Measurements from ENCODE around the gene RNASET2. TPM values are rescaled to one million over a fixed set of nuclear protein-coding genes. Genes with fewer than 3 reads are reported as not detected.

The RNASET2 gene
- total and polyA plus RNA-seq, 10 of the 15 experiments (the other 5 are each of a cell fraction or from before 2014, with no cell fraction given), result 5.5 to 225 (median 50.2) TPM

DNA sequence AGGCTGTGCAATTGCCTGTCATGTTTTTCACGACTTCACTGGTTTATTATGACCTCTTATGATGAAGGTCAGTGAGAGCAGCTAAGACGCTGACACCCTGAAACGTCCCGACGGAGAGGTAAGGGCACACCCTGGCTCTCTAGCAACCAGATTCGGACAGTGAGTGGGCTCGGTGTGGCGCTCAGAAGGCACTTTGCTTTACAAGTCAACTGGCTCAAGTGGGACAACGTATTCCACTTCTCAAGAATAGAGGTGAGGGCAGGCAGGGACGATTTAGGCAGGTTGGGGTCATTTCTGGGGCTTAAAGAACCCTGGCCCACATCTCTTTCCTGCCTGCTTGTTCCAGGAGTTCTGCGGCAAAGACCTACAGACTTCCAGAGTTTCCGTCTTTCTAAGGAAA is 18.2 kb downstream of the RNASET2 start:
- DNase-seq (ENCODE audit: low read depth, low spot score) (no peak), ATAC-seq (no peak), FAIRE-seq (no peak)
- BruUV-seq (replicated peaks), result no TSS peak
- in situ Hi-C loops (cut with MboI) (no loop called here), intact Hi-C loops (cut with micrococcal nuclease; ENCODE audit: unreplicated experiment) (no loop called here)
- Histone ChIP-seq H3K9ac (ENCODE audit: control insufficient read depth, insufficient read depth, low read length) (no peak overlapping the region), H3K27ac (ENCODE audit: control insufficient read depth, insufficient read depth) (no peak overlapping the region), H3K27me3 (replicated peaks in 1 of 2; ENCODE audit: control insufficient read depth in 2 of 2, insufficient read depth in 2 of 2, low read length in 1 of 2) (no peaks in the 10 kb centered on the region), H3K4me1 (ENCODE audit: control insufficient read depth, insufficient read depth, low read length) (no peaks in the 10 kb centered on the region), H3K4me2 (ENCODE audit: control insufficient read depth, insufficient read depth) (no peak overlapping the region), H4K20me1 (ENCODE audit: control insufficient read depth, insufficient read depth) (no peaks in the 10 kb centered on the region), H2AFZ (ENCODE audit: control insufficient read depth, low read depth, low read length) (no peak overlapping the region), H3K4me3 (no peak overlapping the region), H3K36me3 (ENCODE audit: control insufficient read depth in 2 of 2, insufficient read depth in 2 of 2, low read length in 1 of 2) (peaks cover 23 to 68% of the 10 kb centered on the region in 2 experiments), H3K79me2 (ENCODE audit: control insufficient read depth, insufficient read depth, low read length) (no peaks in the 10 kb centered on the region), H3K9me3 (replicated peaks; ENCODE audit: control insufficient read depth, insufficient read depth, low read length) (no peaks in the 10 kb centered on the region)
- RAD21 ChIA-PET (ENCODE audit: unreplicated experiment), result no interaction called here
- CTCF ChIA-PET, result interaction anchor here (1.0 to 3.0 kb wide), 4 partner anchors 13 to 134 kb away, joined by 3 to 15 read pairs (median 4); no protein-coding TSS in a partner anchor
- WGBS (ENCODE audit: insufficient coverage, insufficient replicate concordance, low lambda C conversion rate, missing lambda C conversion rate), result 94% methylated on average over 12 of the region's 12 CpGs
- TF ChIP-seq JUNB (IDR thresholded peaks at IDR 0.05) (no peak), MXI1 (IDR thresholded peaks at IDR 0.05; ENCODE audit: low read depth, low read length) (no peak), BMI1 (IDR thresholded peaks at IDR 0.05; ENCODE audit: borderline replicate concordance) (no peak), POLR2AphosphoS2 (IDR thresholded peaks at IDR 0.05; ENCODE audit: low read depth, low read length) (no peak), BRCA1 (IDR thresholded peaks at IDR 0.05; ENCODE audit: low read depth, low read length) (no peak), STAT3 (IDR thresholded peaks at IDR 0.05; ENCODE audit: low read depth, low read length) (no peak)
- TF ChIP-seq, protein P1, sequence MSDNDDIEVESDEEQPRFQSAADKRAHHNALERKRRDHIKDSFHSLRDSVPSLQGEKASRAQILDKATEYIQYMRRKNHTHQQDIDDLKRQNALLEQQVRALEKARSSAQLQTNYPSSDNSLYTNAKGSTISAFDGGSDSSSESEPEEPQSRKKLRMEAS (IDR thresholded peaks at IDR 0.05; ENCODE audit: low read depth, low read length), result no peak
- TF ChIP-seq, protein P2, sequence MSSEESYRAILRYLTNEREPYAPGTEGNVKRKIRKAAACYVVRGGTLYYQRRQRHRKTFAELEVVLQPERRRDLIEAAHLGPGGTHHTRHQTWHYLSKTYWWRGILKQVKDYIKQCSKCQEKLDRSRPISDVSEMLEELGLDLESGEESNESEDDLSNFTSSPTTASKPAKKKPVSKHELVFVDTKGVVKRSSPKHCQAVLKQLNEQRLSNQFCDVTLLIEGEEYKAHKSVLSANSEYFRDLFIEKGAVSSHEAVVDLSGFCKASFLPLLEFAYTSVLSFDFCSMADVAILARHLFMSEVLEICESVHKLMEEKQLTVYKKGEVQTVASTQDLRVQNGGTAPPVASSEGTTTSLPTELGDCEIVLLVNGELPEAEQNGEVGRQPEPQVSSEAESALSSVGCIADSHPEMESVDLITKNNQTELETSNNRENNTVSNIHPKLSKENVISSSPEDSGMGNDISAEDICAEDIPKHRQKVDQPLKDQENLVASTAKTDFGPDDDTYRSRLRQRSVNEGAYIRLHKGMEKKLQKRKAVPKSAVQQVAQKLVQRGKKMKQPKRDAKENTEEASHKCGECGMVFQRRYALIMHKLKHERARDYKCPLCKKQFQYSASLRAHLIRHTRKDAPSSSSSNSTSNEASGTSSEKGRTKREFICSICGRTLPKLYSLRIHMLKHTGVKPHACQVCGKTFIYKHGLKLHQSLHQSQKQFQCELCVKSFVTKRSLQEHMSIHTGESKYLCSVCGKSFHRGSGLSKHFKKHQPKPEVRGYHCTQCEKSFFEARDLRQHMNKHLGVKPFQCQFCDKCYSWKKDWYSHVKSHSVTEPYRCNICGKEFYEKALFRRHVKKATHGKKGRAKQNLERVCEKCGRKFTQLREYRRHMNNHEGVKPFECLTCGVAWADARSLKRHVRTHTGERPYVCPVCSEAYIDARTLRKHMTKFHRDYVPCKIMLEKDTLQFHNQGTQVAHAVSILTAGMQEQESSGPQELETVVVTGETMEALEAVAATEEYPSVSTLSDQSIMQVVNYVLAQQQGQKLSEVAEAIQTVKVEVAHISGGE (CRISPR knock-in tag; IDR thresholded peaks at IDR 0.05), result no peak
- SMC1A ChIA-PET (ENCODE audit: uncharacterized antibody, unreplicated experiment), result interaction anchor here (1.0 to 2.0 kb wide), 8 partner anchors 9 to 204 kb away, joined by 3 to 6 read pairs (median 4); no protein-coding TSS in a partner anchor
- POLR2A ChIA-PET, result no interaction called here

Data from GM12878 (cell line).